ENCODE data around the gene NFILZ.

DNA sequence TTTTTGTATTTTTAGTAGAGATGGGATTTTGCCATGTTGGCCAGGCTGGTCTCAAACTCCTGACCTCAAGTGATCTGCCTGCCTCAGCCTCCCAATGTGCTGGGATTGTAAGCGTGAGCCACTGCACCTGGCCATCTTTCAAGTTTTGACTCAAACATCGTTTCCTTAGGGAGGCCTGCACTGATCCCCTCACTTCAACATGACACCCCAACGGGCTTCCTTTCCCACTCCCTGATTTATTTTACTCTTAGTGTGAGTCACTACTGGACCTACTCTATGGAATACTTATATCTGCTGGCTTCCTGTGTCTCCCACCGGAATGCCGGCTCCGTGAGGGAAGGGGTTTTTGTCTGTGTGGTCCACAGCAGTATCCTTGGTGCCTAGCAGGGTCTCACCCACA is 15.4 kb upstream of the NFILZ start:
- TF ChIP-seq, protein P1, sequence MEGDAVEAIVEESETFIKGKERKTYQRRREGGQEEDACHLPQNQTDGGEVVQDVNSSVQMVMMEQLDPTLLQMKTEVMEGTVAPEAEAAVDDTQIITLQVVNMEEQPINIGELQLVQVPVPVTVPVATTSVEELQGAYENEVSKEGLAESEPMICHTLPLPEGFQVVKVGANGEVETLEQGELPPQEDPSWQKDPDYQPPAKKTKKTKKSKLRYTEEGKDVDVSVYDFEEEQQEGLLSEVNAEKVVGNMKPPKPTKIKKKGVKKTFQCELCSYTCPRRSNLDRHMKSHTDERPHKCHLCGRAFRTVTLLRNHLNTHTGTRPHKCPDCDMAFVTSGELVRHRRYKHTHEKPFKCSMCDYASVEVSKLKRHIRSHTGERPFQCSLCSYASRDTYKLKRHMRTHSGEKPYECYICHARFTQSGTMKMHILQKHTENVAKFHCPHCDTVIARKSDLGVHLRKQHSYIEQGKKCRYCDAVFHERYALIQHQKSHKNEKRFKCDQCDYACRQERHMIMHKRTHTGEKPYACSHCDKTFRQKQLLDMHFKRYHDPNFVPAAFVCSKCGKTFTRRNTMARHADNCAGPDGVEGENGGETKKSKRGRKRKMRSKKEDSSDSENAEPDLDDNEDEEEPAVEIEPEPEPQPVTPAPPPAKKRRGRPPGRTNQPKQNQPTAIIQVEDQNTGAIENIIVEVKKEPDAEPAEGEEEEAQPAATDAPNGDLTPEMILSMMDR (conservative IDR thresholded peaks at IDR 0.05; ENCODE audit: low read length): no peak
- TF ChIP-seq EZH2phosphoT487 (IDR thresholded peaks at IDR 0.05; ENCODE audit: borderline replicate concordance): no peak
